ENCODE measurements around the gene FZD1. TPM values are rescaled to one million over a fixed set of nuclear protein-coding genes. Genes with fewer than 3 reads are reported as not detected.
"Not testable (repeated sequence)": the region's sequence is repeated elsewhere in the genome, so short reads cannot be mapped to it uniquely, and the experiment has no call there.

FZD1 gene
- total and polyA plus RNA-seq, 10 donors, result 0.61 to 7.7 (median 4.3) TPM

DNA sequence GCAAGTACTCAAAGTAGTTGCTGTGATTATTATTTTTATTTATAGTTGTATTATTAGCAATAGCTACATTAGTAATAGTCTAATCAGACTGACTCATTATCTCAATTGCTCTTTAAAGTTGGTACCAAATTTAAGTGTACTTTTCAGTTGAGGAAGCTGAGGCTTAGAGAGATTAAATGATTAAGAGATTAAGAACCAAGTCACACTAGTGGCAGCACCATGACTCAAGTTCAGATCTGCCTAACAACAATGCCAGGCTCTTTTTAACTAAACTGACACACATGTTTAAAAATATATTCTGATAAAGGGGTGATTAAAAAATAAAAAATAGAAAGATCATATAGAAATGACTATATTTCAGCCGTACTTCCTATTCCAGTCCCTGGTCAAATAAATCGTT lies 42.0 kb downstream of the FZD1 start:
- WGBS, 5 donors, result 85 to 95% (median 93%) methylated on average over 2 of the region's 2 CpGs
- intact Hi-C loops (cut with DNase I; ENCODE audit: low total_unique reads), result no loop called here
- DNase-seq, result no peak
- Histone ChIP-seq H3K36me3 (no peaks in the 10 kb centered on the region), H3K4me3 (no peak overlapping the region), H3K27ac (no peak overlapping the region), H3K9me3 (no peaks in the 10 kb centered on the region), H3K4me1 (no peaks in the 10 kb centered on the region), H3K27me3 (replicated peaks in 1 of 7) (no peaks in the 10 kb centered on the region)
- TF ChIP-seq POLR2A (IDR thresholded peaks at IDR 0.05), result no peak
- TF ChIP-seq POLR2AphosphoS5 (IDR thresholded peaks at IDR 0.05), result no peak
- no peak for TF ChIP-seq CTCF (IDR thresholded peaks at IDR 0.05 in 8 of 11, conservative IDR thresholded peaks at IDR 0.05 in 3 of 11)

DNA sequence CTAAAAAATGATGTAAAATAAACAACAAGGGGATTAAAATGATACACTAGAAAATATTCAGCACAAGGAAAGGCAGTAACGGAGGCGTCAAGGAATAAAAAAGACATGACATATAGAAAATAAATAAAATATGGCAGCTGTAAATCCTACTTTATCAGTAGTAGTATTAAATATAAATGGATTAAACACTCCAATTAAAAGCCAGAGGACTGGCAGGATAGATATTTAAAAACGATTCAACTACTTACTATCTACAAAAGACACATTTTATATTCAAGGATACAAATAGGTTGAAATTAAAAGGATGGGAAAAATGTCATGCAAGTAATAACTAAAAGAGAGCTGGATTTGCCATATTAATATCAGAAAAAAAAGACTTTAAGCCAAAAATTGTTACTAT lies 43.2 kb downstream of the FZD1 start:
- intact Hi-C loops (cut with DNase I; ENCODE audit: low total_unique reads), result no loop called here
- 89 to 94% (median 92%) methylated on average over 3 of the region's 3 CpGs for WGBS, 5 donors
- Histone ChIP-seq H3K9me3 (no peaks in the 10 kb centered on the region), H3K27ac (no peak overlapping the region), H3K4me3 (no peak overlapping the region), H3K36me3 (no peaks in the 10 kb centered on the region), H3K27me3 (replicated peaks in 1 of 7) (no peaks in the 10 kb centered on the region), H3K4me1 (no peaks in the 10 kb centered on the region)
- DNase-seq, result no peak
- TF ChIP-seq POLR2A (IDR thresholded peaks at IDR 0.05) (no peak), POLR2AphosphoS5 (IDR thresholded peaks at IDR 0.05) (no peak), CTCF (IDR thresholded peaks at IDR 0.05 in 8 of 11, conservative IDR thresholded peaks at IDR 0.05 in 3 of 11) (no peak)

GRCh38 chr7:91308191-91308590 lies 44.0 kb downstream of the FZD1 start:
- H3K4me1 ChIP-seq; H3K36me3 ChIP-seq; H3K9me3 ChIP-seq; DNase-seq; intact Hi-C loops (cut with DNase I; ENCODE audit: low total_unique reads); H3K4me3 ChIP-seq; H3K27me3 ChIP-seq (replicated peaks in 1 of 7): not testable (repeated sequence)
- WGBS, 5 donors, result 30 to 37% (median 33%) methylated on average over 3 of the region's 3 CpGs
- H3K27ac ChIP-seq, result peak overlapping the region in 2 of 8 donors; percentile 22 to 24

GRCh38 chr7:91310830-91311460 lies 46.7 kb downstream of the FZD1 start:
- DNase-seq, result no peak
- H3K36me3 ChIP-seq, result no peaks in the 10 kb centered on the region
- H3K4me3 ChIP-seq, result no peak overlapping the region
- 80 to 90% (median 88%) methylated on average over 7 of the region's 7 CpGs for WGBS, 5 donors
- no peaks in the 10 kb centered on the region for H3K9me3 ChIP-seq
- H3K27me3 ChIP-seq (replicated peaks in 1 of 7), result no peaks in the 10 kb centered on the region
- no peaks in the 10 kb centered on the region for H3K4me1 ChIP-seq
- TF ChIP-seq POLR2AphosphoS5 (IDR thresholded peaks at IDR 0.05) (no peak), CTCF (IDR thresholded peaks at IDR 0.05 in 8 of 11, conservative IDR thresholded peaks at IDR 0.05 in 3 of 11) (no peak), POLR2A (IDR thresholded peaks at IDR 0.05) (no peak)
- no peak overlapping the region for H3K27ac ChIP-seq
- intact Hi-C loops (cut with DNase I; ENCODE audit: low total_unique reads), result no loop called here

DNA sequence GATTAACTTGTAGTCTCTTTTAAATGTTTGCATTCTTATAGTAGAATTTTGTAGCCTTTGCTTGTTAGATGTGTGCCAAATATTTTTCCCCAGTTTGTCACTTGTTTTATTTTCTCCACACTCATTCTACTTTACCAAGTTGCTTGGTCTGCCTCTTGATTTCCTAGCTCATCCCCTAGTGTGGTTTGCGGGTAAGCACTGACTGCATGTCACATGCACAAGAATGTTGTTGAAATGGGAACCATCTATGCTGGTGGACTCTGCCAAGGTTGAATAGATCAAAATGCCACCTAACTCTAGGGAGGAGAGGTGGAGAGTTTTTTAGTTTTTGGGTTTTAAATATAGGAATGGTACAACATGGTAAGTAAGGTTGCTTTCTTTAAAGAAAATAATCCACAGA lies 47.6 kb downstream of the FZD1 start:
- 90 to 100% (median 94%) methylated on average over 1 of the region's 1 CpG for WGBS, 5 donors
- H3K4me1 ChIP-seq, result no peaks in the 10 kb centered on the region
- H3K4me3 ChIP-seq, result no peak overlapping the region
- no peaks in the 10 kb centered on the region for H3K9me3 ChIP-seq
- H3K27ac ChIP-seq, result no peak overlapping the region
- intact Hi-C loops (cut with DNase I; ENCODE audit: low total_unique reads), result no loop called here
- DNase-seq, result no peak
- TF ChIP-seq CTCF (IDR thresholded peaks at IDR 0.05 in 8 of 11, conservative IDR thresholded peaks at IDR 0.05 in 3 of 11) (no peak), POLR2A (IDR thresholded peaks at IDR 0.05) (no peak), POLR2AphosphoS5 (IDR thresholded peaks at IDR 0.05) (no peak)
- H3K36me3 ChIP-seq, result no peaks in the 10 kb centered on the region
- no peaks in the 10 kb centered on the region for H3K27me3 ChIP-seq (replicated peaks in 1 of 7)
